Calu3 (cell line): ENCODE results near the gene ITPKB. TPM values are rescaled to one million over a fixed set of nuclear protein-coding genes. Genes with fewer than 3 reads are reported as not detected.

Experiments used
- BruUV-seq: library from RNA; stranded (reverse); fragments of 400-500 nt; replicated peaks from 2 replicates; lab custom pipeline; 2021; lab: Mats Ljungman, UMichigan
- CTCF ChIA-PET: fragments of 300-600 bp; sonication (Branson Sonifier 250); formaldehyde crosslinking; loops from one replicate; lab custom pipeline; 2022; ENCODE audit warnings: antibody characterized with exemption; lab: Charles Lee
- DNase-seq: peaks from one replicate; pipeline ENCODE4 v3.0.0; 2022
- H3K27ac Mint-ChIP-seq: one replicate; pipeline ENCODE4 v1.8.0; 2022; ENCODE audit warnings: mixed read lengths; ENCODE audit not compliant: unreplicated experiment
- H3K27me3 Mint-ChIP-seq: one replicate; pipeline ENCODE4 v1.8.0; 2022; ENCODE audit warnings: mixed read lengths; ENCODE audit not compliant: unreplicated experiment
- H3K36me3 Mint-ChIP-seq: one replicate; pipeline ENCODE4 v1.8.0; 2022; ENCODE audit warnings: mild to moderate bottlenecking, moderate library complexity, mixed read lengths; ENCODE audit not compliant: insufficient read depth, unreplicated experiment
- H3K4me1 Mint-ChIP-seq: one replicate; pipeline ENCODE4 v1.8.0; 2022; ENCODE audit warnings: mild to moderate bottlenecking, low read depth, mixed read lengths; ENCODE audit not compliant: unreplicated experiment
- H3K4me3 Mint-ChIP-seq: one replicate; pipeline ENCODE4 v1.8.0; 2022; ENCODE audit warnings: mild to moderate bottlenecking, low read depth, moderate library complexity, mixed read lengths; ENCODE audit not compliant: unreplicated experiment
- H3K9me3 Mint-ChIP-seq: one replicate; pipeline ENCODE4 v1.8.0; 2022; ENCODE audit warnings: low read depth, mixed read lengths; ENCODE audit not compliant: unreplicated experiment
- intact Hi-C: fragments of 100-400 bp; cut with micrococcal nuclease; formaldehyde crosslinking; loops from one replicate; pipeline ENCODE4 v1.10.0; 2022; ENCODE audit not compliant: unreplicated experiment
- total RNA-seq: library from RNA; stranded (reverse); gene quantifications from 2 replicates; pipeline ENCODE4 v1.2.3, GENCODE V29; 2022
- TF ChIP-seq, protein P1 (sequence below): fragments of 200-600 bp; IDR thresholded peaks from one replicate; pipeline ENCODE4 v1.8.0; 2022; ENCODE audit warnings: antibody characterized with exemption; ENCODE audit not compliant: unreplicated experiment

Gene ITPKB
- total RNA-seq, 1 experiment from 2014 or later = 11.8 TPM

DNA sequence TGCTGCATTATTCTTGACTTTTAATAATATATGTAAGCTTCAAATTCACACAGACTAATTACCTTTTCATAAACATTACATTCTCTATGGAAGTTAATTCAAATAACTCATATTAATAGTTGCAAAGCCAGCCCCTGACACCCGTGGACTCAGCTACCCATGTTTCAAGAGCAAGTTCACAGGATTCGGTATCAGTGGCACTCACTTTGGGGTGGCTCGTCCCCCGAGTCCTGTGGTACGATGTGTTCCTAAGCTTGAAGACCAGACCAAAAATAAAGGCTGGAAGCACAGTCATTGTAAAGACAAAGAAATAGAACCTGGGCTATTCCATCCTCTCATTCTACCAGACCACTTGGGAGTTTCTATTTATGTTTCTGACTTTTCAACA lies 70.9 kb downstream of the ITPKB start:
- no peaks in the 10 kb centered on the region for H3K9me3 Mint-ChIP-seq
- H3K36me3 Mint-ChIP-seq = no peaks in the 10 kb centered on the region
- no peak overlapping the region for H3K27ac Mint-ChIP-seq
- peaks cover 14% of the 10 kb centered on the region for H3K4me1 Mint-ChIP-seq
- DNase-seq = no peak
- CTCF ChIA-PET = no interaction called here
- intact Hi-C loops = no loop called here
- TF ChIP-seq, protein P1, sequence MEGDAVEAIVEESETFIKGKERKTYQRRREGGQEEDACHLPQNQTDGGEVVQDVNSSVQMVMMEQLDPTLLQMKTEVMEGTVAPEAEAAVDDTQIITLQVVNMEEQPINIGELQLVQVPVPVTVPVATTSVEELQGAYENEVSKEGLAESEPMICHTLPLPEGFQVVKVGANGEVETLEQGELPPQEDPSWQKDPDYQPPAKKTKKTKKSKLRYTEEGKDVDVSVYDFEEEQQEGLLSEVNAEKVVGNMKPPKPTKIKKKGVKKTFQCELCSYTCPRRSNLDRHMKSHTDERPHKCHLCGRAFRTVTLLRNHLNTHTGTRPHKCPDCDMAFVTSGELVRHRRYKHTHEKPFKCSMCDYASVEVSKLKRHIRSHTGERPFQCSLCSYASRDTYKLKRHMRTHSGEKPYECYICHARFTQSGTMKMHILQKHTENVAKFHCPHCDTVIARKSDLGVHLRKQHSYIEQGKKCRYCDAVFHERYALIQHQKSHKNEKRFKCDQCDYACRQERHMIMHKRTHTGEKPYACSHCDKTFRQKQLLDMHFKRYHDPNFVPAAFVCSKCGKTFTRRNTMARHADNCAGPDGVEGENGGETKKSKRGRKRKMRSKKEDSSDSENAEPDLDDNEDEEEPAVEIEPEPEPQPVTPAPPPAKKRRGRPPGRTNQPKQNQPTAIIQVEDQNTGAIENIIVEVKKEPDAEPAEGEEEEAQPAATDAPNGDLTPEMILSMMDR = no peak
- no peaks in the 10 kb centered on the region for H3K27me3 Mint-ChIP-seq
- H3K4me3 Mint-ChIP-seq = no peak overlapping the region
- no TSS peak for BruUV-seq

DNA sequence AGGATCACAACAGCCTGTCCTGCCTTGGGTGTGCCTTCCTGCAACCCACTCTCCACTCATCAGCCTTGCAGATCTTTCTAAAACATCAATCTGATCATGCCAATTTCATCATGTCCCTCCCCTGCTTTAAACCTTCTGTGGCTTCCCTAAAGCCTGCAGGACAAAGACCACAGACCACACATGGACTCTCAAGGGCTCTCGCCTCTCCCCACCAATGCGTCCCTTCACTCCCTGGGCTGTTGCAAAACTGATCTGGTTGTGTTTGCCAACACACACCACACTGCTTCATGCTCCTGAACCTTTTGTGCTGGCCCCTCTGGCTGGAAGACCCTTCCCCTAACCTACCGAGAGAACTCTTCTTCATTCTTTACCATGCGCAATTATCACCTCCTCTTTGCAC lies 72.4 kb downstream of the ITPKB start:
- TF ChIP-seq, protein P1 = no peak
- H3K9me3 Mint-ChIP-seq = no peaks in the 10 kb centered on the region
- H3K27ac Mint-ChIP-seq = no peak overlapping the region
- no peak overlapping the region for H3K4me3 Mint-ChIP-seq
- CTCF ChIA-PET = no interaction called here
- no peaks in the 10 kb centered on the region for H3K27me3 Mint-ChIP-seq
- no peaks in the 10 kb centered on the region for H3K36me3 Mint-ChIP-seq
- DNase-seq = no peak
- intact Hi-C loops = no loop called here
- no TSS peak for BruUV-seq
- H3K4me1 Mint-ChIP-seq = peaks cover 4% of the 10 kb centered on the region

DNA sequence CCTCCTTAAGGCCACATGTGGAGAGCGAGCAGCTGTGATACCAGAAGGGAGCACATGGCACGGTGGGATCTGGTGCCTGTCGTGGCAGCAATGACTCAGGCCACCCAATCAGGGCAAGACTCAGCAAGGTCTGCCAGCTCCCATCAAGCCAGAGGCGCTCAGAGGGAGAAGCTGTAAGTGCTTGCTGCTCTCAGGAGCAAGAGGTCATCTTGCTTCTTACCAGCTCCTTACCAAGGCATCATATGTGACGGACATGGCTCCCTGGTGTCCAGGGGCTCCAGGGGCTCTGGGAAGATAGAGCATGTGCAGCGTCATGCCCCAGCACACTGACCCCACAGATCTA lies 72.9 kb downstream of the ITPKB start:
- Mint-ChIP-seq H3K4me3 (no peak overlapping the region), H3K27me3 (no peaks in the 10 kb centered on the region), H3K27ac (no peak overlapping the region), H3K36me3 (no peaks in the 10 kb centered on the region), H3K9me3 (no peaks in the 10 kb centered on the region), H3K4me1 (no peaks in the 10 kb centered on the region)
- intact Hi-C loops = no loop called here
- TF ChIP-seq, protein P1 = no peak
- CTCF ChIA-PET = no interaction called here
- no TSS peak for BruUV-seq
- DNase-seq = no peak

DNA sequence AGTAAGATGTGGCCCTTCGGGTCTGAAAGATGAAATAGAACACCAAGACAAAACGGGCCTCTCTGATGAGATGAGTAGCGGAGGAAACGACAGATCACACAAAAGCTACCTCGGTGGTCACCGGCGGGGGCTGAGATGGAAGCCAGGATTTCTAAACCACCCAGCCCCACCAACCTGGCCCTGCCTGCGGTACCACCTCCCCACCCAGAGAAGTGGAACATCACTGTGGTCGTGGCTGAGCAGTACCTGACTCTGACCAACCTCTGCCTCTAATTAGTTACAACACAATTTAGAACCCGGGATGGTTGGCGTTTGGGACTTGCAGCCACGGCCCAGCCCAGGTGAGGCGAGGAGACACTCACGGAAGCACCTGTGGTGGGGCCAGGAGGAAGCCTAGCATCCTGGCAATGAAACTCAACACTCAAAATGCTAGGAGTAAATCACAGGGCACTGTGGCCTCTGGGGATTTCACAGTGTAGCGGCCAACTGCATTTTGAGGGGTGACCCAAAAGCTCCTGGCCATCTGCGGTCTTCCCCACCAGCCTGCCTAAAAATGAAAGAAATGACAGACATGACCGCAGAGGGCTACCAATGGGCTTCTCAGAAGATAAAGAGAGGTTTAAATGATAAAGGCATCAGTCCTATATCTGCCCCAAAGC lies 73.4 kb downstream of the ITPKB start:
- H3K4me3 Mint-ChIP-seq = no peak overlapping the region
- CTCF ChIA-PET = interaction anchor here (0.6 kb wide), 1 partner anchor 87 kb away, joined by 5 read pairs; no protein-coding TSS in a partner anchor
- no TSS peak for BruUV-seq
- no peak overlapping the region for H3K27ac Mint-ChIP-seq
- no peaks in the 10 kb centered on the region for H3K36me3 Mint-ChIP-seq
- H3K9me3 Mint-ChIP-seq = no peaks in the 10 kb centered on the region
- intact Hi-C loops = no loop called here
- TF ChIP-seq, protein P1 = no peak
- DNase-seq = no peak
- no peaks in the 10 kb centered on the region for H3K27me3 Mint-ChIP-seq
- no peaks in the 10 kb centered on the region for H3K4me1 Mint-ChIP-seq
